ENCODE measurements around the gene KRTAP5-6. TPM values are rescaled to one million over a fixed set of nuclear protein-coding genes. Genes with fewer than 3 reads are reported as not detected.
"Not testable (repeated sequence)": the region's sequence is repeated elsewhere in the genome, so short reads cannot be mapped to it uniquely, and the experiment has no call there.

The KRTAP5-6 gene
- total RNA-seq, 1 experiment from 2014 or later, result not detected

GRCh38 chr11:1659506-1659905 is 37.5 kb upstream of the KRTAP5-6 start:
- no peak for DNase-seq (ENCODE audit: low read depth)
- in situ Hi-C loops (cut with HindIII; ENCODE audit: low pct_unique_long_range_greater_than_20kb, low sequenced_read_pairs), result no loop called here

DNA sequence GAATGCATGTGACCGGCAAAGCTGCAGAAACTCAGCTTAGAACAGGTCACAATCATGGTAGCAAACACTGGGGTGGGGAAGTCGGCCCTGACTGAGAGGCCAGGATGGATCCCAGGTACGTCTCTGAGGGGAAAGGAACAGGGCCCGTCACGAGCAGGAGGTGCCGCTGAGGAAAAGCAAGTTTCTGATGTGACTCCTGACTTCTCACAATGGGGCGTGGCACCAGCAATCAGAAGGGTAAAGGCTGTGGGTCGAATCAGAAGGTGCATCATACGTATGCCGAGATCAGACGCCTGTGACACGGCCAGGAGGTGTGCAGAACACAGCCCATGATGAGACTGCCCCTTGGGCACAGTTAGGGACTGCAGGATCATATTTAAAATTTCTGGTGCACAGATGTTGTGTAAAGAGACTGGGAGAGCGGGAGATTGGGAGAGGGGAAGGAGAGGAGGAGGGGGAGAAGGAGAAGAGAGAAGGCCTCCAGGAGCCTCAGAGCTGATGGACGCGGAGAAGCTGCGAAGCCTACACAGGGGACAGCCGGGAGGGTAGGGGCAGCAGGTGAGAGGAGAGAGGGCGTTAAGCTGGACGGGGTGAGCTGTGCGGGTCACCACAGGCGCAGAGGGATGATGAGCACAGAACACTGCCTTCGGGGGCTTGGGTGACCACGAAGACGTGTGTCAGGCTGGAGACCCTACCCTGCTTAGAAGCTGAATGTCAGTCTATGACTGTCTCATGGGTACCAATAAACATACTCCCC is 36.7 kb upstream of the KRTAP5-6 start:
- in situ Hi-C loops (cut with HindIII; ENCODE audit: low pct_unique_long_range_greater_than_20kb, low sequenced_read_pairs), result no loop called here

DNA sequence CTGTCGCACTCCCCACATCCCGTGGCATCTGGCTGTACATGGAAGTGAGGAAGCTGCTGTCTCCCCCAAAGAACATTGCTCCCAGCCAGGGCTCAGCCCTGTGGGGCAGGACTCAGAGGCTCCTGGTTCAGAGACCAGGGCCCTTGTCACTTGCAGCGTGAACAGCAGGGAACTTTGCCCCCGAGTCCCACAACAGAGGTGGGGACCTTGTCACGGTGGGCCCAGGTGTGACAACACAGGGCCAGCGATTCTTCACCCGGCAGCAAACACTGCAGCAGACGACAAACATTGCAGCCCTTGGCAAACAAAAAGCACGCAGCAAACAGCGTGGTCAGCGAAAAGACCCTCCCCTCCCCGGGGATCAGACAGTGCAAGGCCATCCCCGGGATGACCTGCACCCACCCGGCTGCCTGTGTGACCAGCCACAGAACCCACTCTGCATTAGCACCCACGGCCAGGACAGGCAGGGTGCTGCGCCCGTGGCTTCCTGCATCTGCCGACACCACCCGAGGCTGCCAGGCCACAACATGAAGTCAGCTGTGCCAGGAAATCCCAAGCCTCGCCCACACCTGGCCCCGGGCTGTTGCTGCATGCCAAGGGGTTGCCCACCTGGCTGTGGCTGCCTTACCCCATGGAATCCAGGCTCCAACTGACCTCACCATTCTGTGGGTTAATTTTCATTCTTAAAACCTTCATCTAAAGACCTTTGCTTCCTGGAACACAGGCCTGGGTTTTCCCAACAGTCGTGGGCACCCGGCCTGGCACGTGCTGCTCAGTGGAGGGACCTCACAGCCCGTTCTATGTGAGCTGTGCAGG is 35.3 kb upstream of the KRTAP5-6 start:
- in situ Hi-C loops (cut with HindIII; ENCODE audit: low pct_unique_long_range_greater_than_20kb, low sequenced_read_pairs); DNase-seq (ENCODE audit: low read depth): not testable (repeated sequence)

More for the DNA sequence above, 36.7 kb upstream of the KRTAP5-6 start:
- no peak for DNase-seq (ENCODE audit: low read depth)

DNA sequence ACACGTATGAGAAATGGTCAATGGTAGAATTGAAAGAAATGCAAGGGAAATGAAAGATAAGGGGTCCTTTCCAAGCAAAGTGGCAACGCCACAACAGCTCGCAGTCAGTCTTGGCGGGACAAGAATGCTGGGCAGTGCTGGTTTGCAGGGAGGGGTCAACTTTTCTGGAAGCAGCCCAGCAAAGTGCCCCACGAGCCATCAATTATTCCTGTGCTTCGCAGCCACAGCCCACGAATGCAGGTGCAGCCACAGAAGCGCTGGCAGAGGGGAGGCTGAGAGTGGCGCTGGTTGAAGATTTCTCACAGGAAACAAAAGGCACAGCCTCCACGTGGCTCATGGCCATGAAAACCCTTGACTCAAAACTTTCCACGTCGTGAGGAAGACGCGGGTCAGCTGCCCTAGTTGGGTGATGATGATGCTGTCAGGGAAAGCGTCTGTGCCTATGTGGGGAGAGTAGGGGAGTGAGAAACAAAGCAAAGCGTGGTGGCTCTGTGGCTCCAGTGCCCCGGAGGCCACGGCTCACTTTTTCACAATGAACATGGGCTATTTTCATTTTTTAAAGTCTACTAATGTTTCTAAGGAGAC is 34.2 kb upstream of the KRTAP5-6 start:
- in situ Hi-C loops (cut with HindIII; ENCODE audit: low pct_unique_long_range_greater_than_20kb, low sequenced_read_pairs); DNase-seq (ENCODE audit: low read depth): not testable (repeated sequence)

GRCh38 chr11:1665313-1665712 is 31.7 kb upstream of the KRTAP5-6 start:
- in situ Hi-C loops (cut with HindIII; ENCODE audit: low pct_unique_long_range_greater_than_20kb, low sequenced_read_pairs), result no loop called here
- no peak for DNase-seq (ENCODE audit: low read depth)

- in situ Hi-C loops (cut with HindIII; ENCODE audit: low pct_unique_long_range_greater_than_20kb, low sequenced_read_pairs), result no loop called here
- no peak for DNase-seq (ENCODE audit: low read depth)
Observed at GRCh38 chr11:1667121-1667850, 29.7 kb upstream of the KRTAP5-6 start.

DNA sequence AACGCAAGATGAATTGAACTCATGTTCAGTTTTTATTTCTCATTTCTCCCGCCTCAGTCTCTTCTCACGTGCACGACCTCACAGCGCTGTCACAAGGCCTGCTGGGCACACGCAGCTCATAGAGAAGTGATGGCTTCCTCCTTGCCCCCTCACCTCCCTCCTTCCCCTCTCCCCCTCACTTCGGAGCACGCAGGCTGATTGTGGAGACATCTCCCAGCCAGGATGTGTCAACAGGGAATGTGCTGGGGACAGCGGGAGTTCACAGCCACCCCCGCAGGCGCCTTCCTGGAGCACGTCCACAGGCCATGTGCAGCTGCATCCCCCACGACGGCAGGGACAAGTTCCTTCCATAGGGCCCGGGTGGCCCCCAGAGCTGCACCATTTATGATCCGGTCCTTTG is 29.1 kb upstream of the KRTAP5-6 start:
- DNase-seq (ENCODE audit: low read depth), result no peak
- in situ Hi-C loops (cut with HindIII; ENCODE audit: low pct_unique_long_range_greater_than_20kb, low sequenced_read_pairs), result no loop called here

DNA sequence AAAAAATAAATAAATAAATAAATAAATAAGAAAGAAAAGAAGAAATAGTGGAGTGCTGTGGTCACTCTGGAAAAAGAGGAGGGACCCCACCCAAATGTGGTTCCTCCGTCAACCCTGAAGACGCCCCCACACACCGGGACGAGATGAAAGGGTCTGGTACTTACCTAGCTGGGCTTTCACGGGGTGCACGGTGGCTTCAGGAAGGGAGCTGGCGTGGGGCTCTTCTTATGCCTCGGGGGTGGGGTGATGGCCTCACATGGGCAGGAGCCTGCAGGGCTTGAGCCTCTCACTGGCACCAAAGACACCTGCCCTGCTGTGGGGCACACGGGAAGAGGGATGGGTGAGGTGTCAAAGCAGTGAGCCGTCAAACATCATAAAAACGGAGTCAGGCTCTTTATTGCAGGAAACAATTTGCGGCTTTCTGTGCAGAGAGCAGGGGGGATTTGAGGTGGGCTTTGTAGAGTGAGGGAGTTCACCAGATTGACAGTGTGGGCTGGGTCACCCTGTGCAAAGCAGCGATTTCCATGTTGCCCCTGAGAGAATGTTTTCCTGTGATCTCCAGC is 28.0 kb upstream of the KRTAP5-6 start:
- in situ Hi-C loops (cut with HindIII; ENCODE audit: low pct_unique_long_range_greater_than_20kb, low sequenced_read_pairs), result no loop called here

GRCh38 chr11:1669546-1670218 is 27.3 kb upstream of the KRTAP5-6 start:
- in situ Hi-C loops (cut with HindIII; ENCODE audit: low pct_unique_long_range_greater_than_20kb, low sequenced_read_pairs), result no loop called here
- DNase-seq (ENCODE audit: low read depth), result no peak

More for the DNA sequence above, 28.0 kb upstream of the KRTAP5-6 start:
- no peak for DNase-seq (ENCODE audit: low read depth)

DNA sequence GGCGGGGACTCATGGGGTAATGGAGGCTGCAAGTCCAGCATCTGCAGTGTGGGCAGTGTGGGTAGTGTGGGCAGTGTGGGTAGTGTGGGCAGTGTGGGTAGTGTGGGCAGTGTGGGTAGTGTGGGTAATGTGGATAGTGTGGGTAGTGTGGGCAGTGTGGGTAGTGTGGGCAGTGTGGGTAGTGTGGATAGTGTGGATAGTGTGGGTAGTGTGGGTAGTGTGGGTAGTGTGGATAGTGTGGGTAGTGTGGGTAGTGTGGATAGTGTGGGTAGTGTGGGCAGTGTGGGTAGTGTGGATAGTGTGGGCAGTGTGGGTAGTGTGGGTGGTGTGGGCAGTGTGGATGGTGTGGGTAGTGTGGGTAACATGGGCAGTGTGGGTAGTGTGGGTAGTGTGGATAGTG is 26.5 kb upstream of the KRTAP5-6 start:
- in situ Hi-C loops (cut with HindIII; ENCODE audit: low pct_unique_long_range_greater_than_20kb, low sequenced_read_pairs); DNase-seq (ENCODE audit: low read depth): not testable (repeated sequence)

GRCh38 chr11:1670905-1671371 is 26.1 kb upstream of the KRTAP5-6 start:
- DNase-seq (ENCODE audit: low read depth), result no peak
- in situ Hi-C loops (cut with HindIII; ENCODE audit: low pct_unique_long_range_greater_than_20kb, low sequenced_read_pairs), result no loop called here

DNA sequence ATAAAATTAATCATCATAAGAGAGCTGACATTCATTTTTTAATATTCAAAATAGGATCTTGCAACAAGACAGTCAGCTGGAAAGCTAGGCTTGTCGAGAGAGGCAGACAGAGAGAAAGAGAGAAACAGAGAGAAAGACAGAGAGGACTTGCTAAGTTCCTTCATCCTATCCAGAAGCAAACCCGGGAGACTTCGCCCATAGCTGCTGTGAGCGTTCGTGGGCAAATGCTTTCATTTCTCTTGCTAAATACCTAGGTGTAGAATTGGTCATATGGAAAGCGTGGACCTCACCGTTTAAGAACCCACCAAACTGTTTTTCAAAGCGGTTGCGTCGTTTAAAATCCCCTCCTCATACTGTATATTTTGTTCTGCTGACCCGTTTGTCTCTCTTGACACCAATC is 25.3 kb upstream of the KRTAP5-6 start:
- in situ Hi-C loops (cut with HindIII; ENCODE audit: low pct_unique_long_range_greater_than_20kb, low sequenced_read_pairs), result no loop called here
- no peak for DNase-seq (ENCODE audit: low read depth)

- DNase-seq (ENCODE audit: low read depth), result no peak
- in situ Hi-C loops (cut with HindIII; ENCODE audit: low pct_unique_long_range_greater_than_20kb, low sequenced_read_pairs), result no loop called here
Observed at GRCh38 chr11:1672613-1673350, 24.2 kb upstream of the KRTAP5-6 start.

DNA sequence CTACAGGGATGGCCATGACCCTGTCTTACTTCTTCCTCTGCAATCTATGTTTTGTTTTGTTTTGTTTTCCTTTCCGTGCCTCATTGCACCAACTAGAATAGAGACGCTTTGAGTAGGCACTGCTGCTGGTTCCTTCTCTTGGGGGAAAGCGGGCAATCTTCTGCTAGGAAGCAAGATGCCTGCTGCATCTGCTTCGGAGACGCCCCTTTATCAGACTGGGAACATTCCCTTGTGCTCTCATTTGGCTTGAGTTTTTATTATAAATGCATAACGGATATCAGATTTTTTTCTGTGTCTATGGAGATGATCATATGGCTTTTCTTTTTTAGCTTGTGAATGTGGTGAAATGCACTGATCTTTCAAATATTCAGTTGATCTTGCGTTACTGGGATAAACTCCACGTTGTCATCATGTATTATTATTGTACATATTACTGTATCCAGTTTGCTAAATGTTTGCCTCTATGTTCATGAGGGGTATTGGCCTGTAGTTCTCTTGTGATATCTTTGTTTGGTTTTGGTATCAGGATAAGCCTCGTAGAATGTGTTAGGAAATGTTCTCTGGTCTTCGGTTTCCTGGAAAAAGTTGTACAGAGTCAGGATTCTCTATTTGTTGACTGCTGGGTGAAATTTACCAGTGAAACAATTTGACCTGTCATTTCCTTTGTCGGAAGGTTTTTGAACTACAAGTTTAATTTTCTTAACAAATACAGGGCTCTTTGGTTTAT is 23.4 kb upstream of the KRTAP5-6 start:
- in situ Hi-C loops (cut with HindIII; ENCODE audit: low pct_unique_long_range_greater_than_20kb, low sequenced_read_pairs), result no loop called here

GRCh38 chr11:1674173-1675131 is 22.5 kb upstream of the KRTAP5-6 start:
- in situ Hi-C loops (cut with HindIII; ENCODE audit: low pct_unique_long_range_greater_than_20kb, low sequenced_read_pairs), result no loop called here
- no peak for DNase-seq (ENCODE audit: low read depth)

More for the DNA sequence above, 23.4 kb upstream of the KRTAP5-6 start:
- no peak for DNase-seq (ENCODE audit: low read depth)
